ENCODE data around the gene SLC25A26. TPM values are rescaled to one million over a fixed set of nuclear protein-coding genes. Genes with fewer than 3 reads are reported as not detected.
A peak's percentile ranks its signal among the peaks of the same experiment; 100 is the strongest.
"Not testable (repeated sequence)": the region's sequence is repeated elsewhere in the genome, so short reads cannot be mapped to it uniquely, and the experiment has no call there.

The SLC25A26 gene
- total RNA-seq, 1 experiment from 2014 or later = 38.7 TPM

DNA sequence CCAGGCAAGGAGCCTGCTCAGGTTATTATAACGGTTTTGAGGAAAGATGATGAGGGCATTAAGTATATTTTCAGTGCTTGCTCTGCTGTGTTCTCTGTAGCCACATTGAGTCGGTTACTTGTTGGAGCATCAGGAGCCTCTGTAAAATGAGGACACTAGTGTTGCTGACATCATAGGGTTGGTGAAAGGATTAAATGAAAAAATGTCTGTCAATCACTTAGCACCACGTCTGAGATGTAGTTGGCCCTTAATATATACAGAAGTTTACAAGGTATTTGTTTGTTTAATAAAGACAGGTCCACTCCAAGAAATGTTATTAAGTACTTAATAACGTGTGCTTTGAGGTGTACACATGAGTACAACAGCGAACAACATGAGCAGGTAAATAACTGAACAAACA, 735 bp upstream of the SLC25A26 start:
- in situ Hi-C loops (cut with HindIII; ENCODE audit: low sequenced_read_pairs) = no loop called here

DNA sequence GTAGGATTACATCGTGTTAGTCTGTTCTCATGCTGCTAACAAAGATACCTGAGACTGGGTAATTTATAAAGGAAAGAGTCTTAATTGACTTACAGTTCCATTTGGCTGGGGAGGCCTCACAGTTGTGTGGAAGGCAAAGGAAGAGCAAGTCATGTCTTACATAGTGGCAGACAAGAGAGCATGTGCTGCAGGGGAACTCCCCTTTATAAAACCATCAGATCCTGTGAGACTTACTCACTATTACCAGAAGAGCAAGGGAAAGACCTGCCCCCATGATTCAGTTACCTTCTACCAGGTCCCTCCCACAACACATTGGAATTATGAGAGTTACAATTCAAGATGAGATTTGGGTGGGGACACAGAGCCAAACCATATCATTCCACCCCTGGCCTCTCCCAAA, 3.4 kb downstream of the SLC25A26 start:
- DNase-seq (ENCODE audit: low spot score) = no peak
- in situ Hi-C loops (cut with HindIII; ENCODE audit: low sequenced_read_pairs) = no loop called here

More for the DNA sequence above, 735 bp upstream of the SLC25A26 start:
- no peak for DNase-seq (ENCODE audit: low spot score)

DNA sequence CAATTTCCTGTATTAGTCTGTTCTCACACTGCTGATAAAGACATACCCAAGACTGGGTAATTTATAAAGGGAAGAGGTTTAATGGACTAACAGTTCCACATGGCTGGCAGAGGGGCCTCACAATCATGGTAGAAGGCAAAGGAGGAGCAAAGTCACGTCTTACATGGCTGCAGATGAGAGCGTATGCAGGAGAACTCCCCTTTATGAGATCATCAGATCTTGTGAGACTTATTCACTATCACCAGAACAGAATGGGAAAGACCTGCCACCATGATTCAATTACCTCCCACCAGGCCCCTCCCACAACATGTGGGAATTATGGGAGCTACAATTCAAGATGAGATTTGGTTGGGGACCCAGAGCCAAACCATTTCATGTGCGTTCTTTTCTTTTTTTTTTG, 5.3 kb downstream of the SLC25A26 start:
- in situ Hi-C loops (cut with HindIII; ENCODE audit: low sequenced_read_pairs); DNase-seq (ENCODE audit: low spot score): not testable (repeated sequence)

DNA sequence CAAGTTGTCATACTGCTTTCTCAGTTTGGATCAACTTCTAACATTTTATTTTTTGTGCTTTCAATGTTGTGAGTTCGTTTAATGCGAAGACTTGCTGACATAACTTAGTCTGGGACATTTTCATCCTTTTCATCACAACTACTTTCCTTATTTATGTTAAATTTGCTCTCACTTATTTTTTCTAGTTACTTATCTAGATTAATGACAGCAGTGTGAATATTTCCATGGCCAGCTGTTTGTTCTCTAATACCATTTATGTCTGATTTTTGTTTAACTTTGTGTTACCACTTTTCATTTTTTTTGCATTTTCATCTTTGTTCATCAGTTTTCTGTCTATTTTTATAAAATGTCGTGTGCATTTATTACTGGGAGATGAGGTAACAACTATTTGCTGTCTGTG, 6.2 kb downstream of the SLC25A26 start:
- no peak for DNase-seq (ENCODE audit: low spot score)
- in situ Hi-C loops (cut with HindIII; ENCODE audit: low sequenced_read_pairs) = no loop called here

DNA sequence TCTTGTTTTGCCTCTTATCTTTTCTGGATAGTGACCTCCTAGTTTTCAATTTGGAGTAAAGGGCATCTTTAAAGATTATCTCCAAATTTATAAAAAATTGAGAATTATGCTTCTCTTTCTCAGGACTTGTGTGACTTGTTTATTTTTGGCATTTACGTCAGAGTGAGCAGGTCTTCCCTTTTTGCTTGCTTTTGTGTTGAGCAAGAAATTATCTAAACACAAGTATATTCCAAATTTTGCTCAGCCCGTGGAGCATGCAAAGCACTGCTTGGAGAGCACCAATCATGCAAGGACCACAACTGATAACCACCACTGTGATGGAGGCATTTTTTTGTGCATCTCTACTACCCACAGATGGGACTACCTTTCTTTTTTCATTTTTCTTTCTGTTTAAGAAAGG, 7.1 kb downstream of the SLC25A26 start:
- in situ Hi-C loops (cut with HindIII; ENCODE audit: low sequenced_read_pairs) = no loop called here
- DNase-seq (ENCODE audit: low spot score) = no peak

DNA sequence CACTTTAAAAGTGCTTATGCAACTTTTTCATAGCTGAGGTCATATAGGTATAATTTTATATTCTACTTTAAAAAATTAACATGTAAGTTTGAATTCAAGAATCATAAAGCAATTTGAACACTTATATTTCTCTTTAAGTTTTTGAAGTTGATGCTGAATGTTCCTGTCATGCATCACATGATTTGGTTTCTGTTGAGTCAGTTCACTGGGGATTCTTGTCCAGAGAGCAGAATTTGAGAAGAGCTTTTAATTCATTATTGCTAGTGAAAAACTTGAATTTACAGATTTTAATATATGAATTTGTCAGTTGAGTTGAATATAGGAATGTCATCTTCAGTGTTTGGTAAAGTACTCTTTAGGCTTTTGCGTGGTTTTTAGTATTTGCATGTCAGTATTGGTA, 7.9 kb downstream of the SLC25A26 start:
- DNase-seq (ENCODE audit: low spot score) = no peak
- in situ Hi-C loops (cut with HindIII; ENCODE audit: low sequenced_read_pairs) = no loop called here

DNA sequence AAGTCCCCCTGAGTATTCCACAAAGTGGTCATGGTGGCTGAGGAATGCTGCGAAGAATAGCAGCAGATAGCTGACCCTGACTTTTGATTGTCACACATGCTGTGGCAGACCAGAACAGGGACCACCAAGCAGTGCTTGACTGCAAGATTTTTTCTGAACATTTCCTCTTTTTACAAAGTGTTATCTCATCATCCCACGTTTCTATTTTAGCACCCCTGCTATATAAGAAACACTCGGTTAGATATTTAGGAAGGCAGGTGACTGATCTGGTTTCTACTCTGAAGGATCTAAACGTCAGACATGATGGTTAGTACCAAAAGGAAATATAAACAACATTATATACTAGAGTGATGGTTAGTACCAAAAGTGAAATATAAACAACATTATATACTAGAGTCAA, 9.1 kb downstream of the SLC25A26 start:
- in situ Hi-C loops (cut with HindIII; ENCODE audit: low sequenced_read_pairs) = no loop called here
- no peak for DNase-seq (ENCODE audit: low spot score)

DNA sequence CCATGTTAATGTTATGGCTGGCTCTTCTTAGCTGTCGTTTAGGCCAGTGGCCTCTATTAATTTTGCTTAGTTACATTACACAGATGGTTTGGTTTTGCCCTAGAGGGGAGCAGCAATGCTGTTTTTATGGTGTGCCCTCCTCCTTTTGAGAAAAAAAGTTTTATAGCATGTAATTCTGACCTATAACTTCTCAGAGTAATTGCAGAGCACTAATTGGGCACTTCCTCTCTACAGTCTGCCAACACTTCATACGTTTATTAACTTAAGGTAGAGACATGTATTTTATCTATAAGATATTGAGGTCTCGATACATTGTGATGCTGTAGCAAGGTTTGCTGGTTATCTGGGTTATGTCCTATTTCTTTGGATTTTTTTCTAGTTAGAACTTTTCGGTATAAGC, 12.2 kb downstream of the SLC25A26 start:
- in situ Hi-C loops (cut with HindIII; ENCODE audit: low sequenced_read_pairs) = no loop called here
- no peak for DNase-seq (ENCODE audit: low spot score)

DNA sequence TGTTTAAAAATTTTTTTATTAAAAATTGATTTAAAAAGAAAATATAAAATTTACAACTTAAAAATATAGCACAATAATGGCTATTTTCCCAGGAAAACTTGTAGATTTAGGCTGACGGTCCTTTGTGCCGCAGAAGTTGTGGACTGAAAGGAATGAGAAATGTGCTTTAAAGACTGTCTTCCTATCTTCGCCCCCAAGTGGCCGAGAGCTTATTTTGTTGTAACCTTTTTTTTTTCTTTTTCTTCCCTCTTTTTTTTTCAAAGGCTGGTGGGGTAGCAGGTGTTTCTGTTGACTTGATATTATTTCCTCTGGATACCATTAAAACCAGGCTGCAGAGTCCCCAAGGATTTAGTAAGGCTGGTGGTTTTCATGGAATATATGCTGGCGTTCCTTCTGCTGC, 15.5 kb downstream of the SLC25A26 start:
- DNase-seq (ENCODE audit: low spot score) = no peak
- in situ Hi-C loops (cut with HindIII; ENCODE audit: low sequenced_read_pairs) = no loop called here

DNA sequence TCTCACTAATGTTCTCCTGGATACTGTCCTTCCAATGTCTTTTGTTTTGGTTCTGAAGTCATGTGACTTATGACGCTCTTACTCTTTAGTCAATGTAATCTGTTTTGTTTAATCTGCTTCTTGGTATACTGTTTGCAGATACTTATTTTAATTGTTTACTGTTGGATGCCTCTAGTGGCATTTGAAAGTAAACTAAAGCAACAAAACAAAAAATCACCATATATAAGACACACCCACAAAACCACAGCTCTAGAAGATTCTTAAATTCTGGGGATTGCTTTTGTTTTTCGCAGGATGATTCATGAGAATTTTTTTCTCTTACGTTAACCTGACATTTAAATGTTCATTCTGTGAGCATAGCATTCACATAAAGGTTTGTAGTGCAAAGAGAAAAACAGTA, 16.8 kb downstream of the SLC25A26 start:
- no peak for DNase-seq (ENCODE audit: low spot score)
- in situ Hi-C loops (cut with HindIII; ENCODE audit: low sequenced_read_pairs) = no loop called here

DNA sequence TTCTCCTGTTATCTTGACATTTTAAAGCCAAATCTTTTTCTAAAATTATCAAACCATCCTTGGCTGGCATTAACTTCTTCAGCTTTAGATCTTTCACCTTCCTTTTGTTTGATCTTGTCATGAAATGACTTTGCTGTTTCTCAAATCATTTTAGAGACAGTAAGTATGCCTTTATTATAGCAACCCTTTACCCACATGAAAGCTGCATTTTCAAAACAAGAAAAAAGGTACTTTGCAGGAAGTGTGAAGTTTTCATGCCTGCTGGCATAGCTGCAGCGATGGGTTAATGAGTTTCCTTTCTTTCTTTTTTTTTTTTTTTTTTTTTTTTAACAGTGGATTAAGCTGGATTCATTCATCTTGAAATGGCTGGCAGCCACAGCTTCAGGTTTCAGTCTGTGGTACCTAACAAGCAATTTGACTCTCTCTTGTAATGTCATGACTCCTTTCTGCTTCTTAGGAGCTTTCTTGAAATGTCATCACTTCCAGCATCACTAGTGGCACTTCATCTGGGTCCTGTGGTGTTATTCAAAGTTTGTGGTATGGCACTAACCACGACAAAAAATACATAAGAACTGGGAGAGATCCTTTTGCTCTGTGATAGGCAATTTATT, 18.8 kb downstream of the SLC25A26 start:
- in situ Hi-C loops (cut with HindIII; ENCODE audit: low sequenced_read_pairs) = no loop called here
- no peak for DNase-seq (ENCODE audit: low spot score)

DNA sequence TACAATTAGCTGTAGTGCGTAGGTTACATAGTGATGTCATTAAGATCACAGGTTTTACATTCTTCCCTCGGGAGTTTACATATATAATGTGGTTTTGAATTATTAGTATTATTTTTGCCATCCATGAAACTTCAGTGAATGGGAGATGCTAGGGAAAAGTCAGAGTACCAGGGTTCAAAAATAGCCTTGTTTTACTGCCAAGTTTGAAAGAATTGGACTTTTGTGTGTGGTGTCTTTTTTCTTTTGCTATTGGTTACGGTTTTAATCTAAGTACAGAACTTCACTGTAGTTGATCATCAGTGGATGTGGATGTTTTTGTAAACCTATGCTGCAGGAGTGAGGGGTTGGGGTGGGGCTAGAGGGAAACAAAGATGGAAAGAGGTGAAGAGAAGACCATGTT, 20.7 kb downstream of the SLC25A26 start:
- in situ Hi-C loops (cut with HindIII; ENCODE audit: low sequenced_read_pairs) = no loop called here
- DNase-seq (ENCODE audit: low spot score) = no peak

DNA sequence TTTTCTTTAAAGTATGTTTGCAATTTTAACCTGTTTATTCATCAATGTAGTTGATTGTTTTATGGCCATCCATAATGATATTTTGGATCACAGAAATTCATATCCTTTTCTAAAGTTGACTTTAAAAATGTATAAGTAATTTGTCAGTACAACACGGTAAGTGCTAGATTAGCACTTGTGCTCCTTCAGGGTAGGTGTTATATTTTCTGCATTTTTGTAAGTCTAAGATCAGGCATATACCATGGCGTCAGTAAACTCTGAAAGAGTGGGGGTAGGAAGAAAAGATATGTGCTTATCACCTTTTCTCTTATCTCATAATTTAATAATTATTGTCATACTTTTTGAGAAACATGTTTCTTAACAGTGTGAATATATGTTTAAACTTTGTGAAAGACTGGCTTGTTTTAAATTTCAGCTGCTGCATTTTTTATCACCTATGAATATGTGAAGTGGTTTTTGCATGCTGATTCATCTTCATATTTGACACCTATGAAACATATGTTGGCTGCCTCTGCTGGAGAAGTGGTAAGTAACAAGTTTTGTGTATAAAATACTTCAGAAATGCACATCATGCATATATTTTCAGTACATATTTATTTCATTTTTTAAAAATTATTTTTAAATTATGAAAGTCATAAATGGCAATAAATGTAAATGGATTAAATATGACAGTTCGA, 22.1 kb downstream of the SLC25A26 start:
- in situ Hi-C loops (cut with HindIII; ENCODE audit: low sequenced_read_pairs) = no loop called here
- DNase-seq (ENCODE audit: low spot score) = no peak

DNA sequence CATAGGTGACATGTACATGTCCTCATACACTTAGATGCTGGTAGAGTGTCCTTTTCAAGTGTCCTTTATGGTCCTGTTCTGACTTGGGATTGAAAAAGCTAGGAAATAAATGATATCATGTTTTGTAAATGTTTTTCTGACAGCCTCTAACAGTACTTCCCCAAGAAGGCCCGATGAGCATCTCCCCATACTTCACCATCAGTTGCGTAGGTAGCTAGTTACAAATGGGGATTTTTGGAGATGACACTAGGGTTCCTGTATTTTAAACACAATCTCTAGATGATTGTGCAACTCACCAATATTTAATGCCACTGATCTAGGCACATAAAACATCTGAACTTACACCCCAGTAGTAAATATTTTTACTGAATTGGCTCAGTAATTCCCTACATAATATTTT, 27.8 kb downstream of the SLC25A26 start:
- no peak for DNase-seq (ENCODE audit: low spot score)
- in situ Hi-C loops (cut with HindIII; ENCODE audit: low sequenced_read_pairs) = no loop called here

DNA sequence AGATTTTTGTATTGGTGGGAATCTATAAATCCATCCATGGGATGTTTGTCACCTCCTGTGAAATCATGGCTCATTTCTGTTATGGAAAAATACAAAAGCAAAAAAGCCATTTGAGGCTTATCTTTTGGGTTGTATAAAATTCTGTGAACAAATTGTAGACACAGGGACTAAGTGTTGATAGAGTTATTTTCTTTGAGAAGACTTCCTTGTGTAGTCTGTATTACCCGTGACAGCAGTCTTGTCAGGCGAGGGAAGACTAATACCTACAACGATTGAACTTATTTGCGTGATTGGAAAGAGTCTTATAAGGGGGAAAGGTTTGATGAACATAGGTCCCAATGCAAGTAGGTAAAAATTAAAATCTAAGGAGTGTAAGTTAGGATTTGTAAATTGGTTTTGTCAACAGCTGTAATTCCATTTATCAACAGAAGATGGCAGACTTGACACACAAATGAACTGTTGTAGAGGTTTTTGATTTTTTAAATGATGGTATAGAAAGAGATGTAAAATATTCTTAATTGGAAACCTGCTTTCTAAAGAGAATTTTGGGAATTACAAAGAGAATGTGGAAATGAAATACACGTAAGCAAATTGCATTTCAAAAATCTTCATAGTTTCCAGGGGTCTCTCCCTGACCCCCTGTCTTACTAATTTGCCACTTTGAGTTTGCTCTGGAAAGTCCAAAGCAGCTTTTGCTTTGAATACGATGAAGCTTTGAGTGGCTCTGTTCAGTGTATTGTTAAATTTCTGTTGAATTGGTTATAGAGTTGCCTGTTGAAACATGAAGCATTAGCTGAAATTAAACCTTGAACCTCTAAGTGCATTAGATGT, 33.2 kb downstream of the SLC25A26 start:
- DNase-seq (ENCODE audit: low spot score) = peak; percentile 54
- in situ Hi-C loops (cut with HindIII; ENCODE audit: low sequenced_read_pairs) = loop anchor here (25.0 kb wide), 1 partner anchor 558 kb away; no protein-coding TSS in a partner anchor

DNA sequence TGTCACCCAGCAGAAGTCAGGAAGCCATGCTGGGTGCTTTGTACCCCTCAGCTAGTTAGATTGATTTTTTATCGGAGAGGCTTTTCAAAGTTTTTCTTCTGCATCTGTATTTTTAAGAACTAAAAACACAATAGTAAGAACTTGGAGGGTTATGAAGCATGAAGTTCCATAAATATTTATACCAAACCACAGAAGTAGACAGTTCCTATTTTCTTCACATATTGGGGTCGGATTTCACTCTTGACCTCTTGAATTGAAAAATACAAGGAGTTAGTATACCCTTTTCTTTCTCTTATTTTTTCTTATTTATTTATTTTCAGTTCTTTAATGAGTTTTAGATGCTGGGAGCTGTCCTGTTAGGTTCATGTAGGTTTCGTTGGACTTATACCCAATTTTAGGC, 35.1 kb downstream of the SLC25A26 start:
- DNase-seq (ENCODE audit: low spot score) = no peak
- in situ Hi-C loops (cut with HindIII; ENCODE audit: low sequenced_read_pairs) = loop anchor here (25.0 kb wide), 1 partner anchor 556 kb away; no protein-coding TSS in a partner anchor

DNA sequence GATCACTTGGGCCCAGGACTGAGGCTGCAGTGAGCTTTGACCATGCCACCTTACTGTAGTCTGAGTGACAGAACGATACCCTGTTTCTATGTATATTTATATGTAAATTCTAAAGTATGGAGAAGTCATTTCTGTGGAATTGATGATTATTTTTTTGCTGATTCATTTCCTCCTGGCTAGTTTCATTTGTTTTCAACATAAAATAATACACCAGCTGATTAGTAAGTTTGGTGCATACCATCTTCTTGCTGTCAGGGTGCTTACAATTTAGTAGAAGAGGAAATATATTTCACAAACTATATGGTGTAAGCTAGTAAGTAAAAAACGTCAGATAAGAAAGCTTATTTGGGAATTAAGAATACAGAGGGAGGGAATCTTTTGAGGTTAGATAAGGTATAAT, 36.0 kb downstream of the SLC25A26 start:
- no peak for DNase-seq (ENCODE audit: low spot score)
- in situ Hi-C loops (cut with HindIII; ENCODE audit: low sequenced_read_pairs) = loop anchor here (25.0 kb wide), 1 partner anchor 555 kb away; no protein-coding TSS in a partner anchor

DNA sequence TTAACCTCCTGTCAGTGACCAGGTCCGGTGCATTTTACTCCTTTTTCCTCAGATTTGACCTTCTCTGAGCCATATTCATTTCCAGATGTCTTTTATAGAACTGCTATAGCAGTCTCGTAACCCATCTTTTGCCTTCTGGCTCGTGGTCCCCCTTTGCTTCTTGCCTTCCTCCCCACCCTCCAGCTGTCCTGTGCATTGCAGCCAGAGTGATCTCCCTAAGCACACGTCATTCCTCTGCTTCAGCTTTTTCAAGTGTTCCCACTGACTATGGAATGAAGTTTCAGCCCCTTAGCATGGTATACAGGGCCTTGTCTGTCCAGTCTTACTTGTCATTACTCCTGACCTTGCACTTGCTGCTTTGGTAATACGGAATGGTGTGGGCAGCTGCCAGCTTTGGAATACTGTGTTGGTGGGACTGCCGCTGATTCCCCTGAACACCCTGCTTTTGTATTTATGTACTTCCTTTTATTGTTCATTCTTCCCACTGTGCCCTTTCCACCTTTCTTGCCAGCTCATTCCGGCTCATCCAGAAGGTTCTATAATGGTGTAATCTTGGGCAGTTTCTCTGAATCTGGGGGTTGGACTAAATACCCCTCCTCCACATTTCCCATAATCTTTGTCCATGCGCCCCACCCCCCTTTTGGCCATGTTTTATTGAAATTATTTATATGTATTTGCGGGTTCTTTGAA, 38.9 kb downstream of the SLC25A26 start:
- in situ Hi-C loops (cut with HindIII; ENCODE audit: low sequenced_read_pairs) = loop anchor here (25.0 kb wide), 1 partner anchor 553 kb away; no protein-coding TSS in a partner anchor
- no peak for DNase-seq (ENCODE audit: low spot score)

DNA sequence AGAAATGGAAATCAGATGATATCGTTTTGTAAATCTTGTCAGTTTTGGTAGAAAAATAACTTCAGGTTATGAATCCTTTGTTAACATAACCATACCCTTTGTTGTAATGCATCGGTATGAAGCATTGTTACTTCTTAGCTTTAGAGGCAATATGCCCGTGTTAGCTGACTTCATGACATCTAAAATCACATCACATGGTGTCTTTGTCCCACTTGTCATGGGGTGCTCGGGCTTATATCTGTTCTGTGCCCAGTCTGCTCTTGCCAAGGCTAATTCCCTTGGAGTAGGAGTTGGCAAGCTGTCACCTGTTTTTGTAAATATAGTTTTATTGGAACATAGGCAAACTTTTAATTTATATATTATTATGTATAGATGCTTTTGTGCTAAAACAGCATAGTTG, 39.6 kb downstream of the SLC25A26 start:
- in situ Hi-C loops (cut with HindIII; ENCODE audit: low sequenced_read_pairs) = loop anchor here (25.0 kb wide), 1 partner anchor 552 kb away; no protein-coding TSS in a partner anchor
- no peak for DNase-seq (ENCODE audit: low spot score)

All from G401 (cell line).